Measurements from ENCODE around the gene SMCO3.
A peak's percentile ranks its signal among the peaks of the same experiment; 100 is the strongest.

Gene SMCO3

GRCh38 chr12:14814014-14814413 lies at the start of gene SMCO3:
TSS of gene SMCO3 (minus strand) at chr12:14814182. CDS start at chr12:14806680, 7,502 bp downstream.
- no peak for DNase-seq

GRCh38 chr12:14860490-14860889 lies 46.5 kb upstream of the SMCO3 start:
- DNase-seq: no peak

DNA sequence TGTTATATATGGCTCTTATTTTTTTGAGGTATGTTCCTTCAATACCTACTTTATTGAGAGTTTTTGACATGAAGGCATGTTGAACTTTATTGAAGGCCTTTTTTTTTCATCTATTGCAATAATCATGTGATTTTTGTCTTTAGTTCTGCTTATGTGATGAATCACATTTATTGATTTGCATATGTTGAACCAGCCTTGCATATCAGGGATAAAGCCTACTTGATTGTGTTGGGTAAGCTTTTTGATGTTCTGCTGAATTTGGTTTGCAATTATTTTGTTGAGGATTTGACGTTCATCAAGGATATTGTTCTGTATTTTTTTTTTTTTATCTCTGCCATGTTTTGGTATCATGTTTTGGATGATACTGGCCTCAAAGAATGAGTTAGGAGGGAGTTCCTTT lies 44.5 kb upstream of the SMCO3 start:
- no peak for DNase-seq

DNA sequence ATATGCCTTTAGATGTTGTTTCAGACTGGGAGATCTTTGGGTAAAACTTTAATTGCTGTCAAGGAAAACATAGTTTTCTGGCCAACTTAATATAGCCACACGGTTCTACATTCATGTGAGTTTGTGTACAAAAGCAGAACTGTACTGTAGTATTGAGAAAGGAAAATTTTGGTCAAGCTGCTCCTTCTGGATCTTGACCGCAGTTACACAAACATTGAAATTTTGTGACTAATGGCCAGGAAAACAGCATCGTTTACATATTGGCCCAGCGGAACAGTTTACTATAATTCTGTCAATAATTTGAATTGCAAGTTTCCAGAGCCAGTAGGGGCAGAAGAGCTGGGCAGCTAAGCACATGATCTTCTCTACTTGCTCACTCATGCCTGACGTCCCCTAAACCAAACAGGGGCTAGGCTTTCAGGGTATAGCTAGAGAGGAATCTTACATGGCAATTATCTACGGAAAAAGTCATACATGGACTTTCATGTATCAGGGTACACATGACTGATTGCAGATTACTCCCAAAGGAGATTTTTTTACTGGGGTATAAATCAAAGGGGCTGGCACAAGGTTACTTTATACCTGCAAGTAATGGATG lies 40.7 kb upstream of the SMCO3 start:
- DNase-seq: no peak

- DNase-seq: no peak
These were observed 40.0 kb upstream of the SMCO3 start for GRCh38 chr12:14853961-14854360.

- no peak for DNase-seq
These were observed 38.9 kb upstream of the SMCO3 start for GRCh38 chr12:14852880-14853279.

- DNase-seq: no peak
These were observed 37.1 kb upstream of the SMCO3 start for GRCh38 chr12:14850929-14851663.

GRCh38 chr12:14849661-14850060 lies 35.7 kb upstream of the SMCO3 start:
- no peak for DNase-seq

GRCh38 chr12:14846876-14847580 lies 33.0 kb upstream of the SMCO3 start:
- DNase-seq: no peak

GRCh38 chr12:14846042-14846587 lies 32.1 kb upstream of the SMCO3 start:
- no peak for DNase-seq

GRCh38 chr12:14845350-14845750 lies 31.4 kb upstream of the SMCO3 start:
- peak; percentile 39 for DNase-seq

DNA sequence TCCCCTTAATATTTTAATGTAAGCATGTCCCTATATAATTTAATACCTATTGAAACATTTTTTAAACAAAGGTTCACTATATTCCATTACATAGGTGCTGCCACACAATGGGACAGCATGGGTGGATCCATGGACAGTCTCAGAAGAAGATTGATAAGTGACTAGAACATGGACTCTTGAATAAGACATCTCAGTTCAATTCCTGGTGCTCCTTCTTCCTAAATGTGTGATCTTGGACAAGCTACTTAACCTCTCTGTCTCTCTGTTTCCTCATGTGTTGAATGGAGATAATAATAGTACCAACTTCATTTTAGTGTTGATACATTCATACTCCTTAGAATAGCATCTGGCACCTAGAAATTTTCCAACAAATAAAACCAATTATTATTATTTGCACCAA lies 30.4 kb upstream of the SMCO3 start:
- DNase-seq: no peak

- DNase-seq: no peak
These were observed 29.5 kb upstream of the SMCO3 start, which contains the start of gene ART4 for GRCh38 chr12:14843425-14843887. TSS of gene ART4 (minus strand) at chr12:14843526. CDS start at chr12:14843113, 413 bp downstream.

DNA sequence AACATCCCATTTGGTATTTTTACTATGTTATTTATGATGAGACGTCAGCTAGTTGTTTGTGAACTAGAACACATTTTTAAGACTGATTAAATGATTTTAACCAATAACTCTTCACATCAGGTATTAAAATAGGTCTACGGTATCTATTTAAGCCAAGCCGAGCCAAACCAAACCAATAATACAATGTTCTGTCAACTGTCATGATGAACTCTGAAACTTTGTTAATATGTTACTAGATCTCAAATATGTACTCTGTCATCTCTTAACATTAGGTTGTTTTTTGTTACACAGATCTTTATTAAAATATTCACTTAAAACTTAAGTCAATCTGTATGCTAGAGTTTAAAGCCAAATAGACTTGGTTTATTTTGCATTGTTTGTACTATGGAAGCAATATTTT lies 28.3 kb upstream of the SMCO3 start:
- DNase-seq: no peak

GRCh38 chr12:14841761-14842160 lies 27.8 kb upstream of the SMCO3 start:
- DNase-seq: no peak

DNA sequence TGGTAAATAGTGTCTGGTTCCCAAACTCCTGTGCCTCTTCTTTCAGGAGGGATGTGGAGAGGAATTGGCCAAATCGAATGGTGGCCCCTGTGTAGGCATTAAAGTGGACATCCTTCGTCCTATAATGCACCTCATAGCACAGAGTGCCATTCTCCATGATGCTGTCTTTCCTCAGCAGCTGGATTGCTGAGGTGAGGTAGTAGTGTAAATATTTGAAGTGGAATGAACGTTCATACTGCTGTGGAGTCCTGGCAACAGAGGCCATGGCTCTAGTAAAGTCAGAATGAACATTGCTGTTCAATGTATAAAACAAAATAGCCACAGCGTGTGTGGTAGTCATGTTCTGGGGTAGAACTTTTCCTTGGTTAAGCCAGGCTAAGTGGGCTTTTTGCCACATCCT lies 26.6 kb upstream of the SMCO3 start:
- no peak for DNase-seq

- no peak for DNase-seq
These were observed 25.3 kb upstream of the SMCO3 start for GRCh38 chr12:14839262-14839661.

GRCh38 chr12:14836336-14837210 lies 22.6 kb upstream of the SMCO3 start:
- DNase-seq: no peak

GRCh38 chr12:14834509-14834908 lies 20.5 kb upstream of the SMCO3 start:
- no peak for DNase-seq

- no peak for DNase-seq
These were observed 20.0 kb upstream of the SMCO3 start for GRCh38 chr12:14833952-14834351.

GRCh38 chr12:14833336-14833735 lies 19.4 kb upstream of the SMCO3 start:
- no peak for DNase-seq

- no peak for DNase-seq
These were observed 14.9 kb upstream of the SMCO3 start for GRCh38 chr12:14828892-14829291.

DNA sequence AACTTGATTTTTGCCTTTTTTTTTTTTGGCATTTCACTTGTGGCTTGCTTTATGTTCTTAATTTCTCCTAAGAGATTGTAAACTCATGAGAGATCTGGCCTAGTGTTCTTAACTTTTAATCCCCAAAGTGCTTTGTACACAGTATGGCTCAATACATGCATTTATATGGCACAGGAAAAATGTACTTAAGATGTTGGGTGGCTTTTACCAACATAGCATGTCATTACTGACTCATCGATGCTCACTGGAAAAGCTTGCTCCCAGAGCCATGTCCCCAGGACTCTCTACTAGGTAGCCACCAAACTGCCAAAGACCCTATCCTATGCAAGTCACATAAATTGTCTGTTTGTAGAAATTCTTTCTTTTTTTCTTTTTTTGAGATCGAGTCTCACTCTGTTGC lies 13.1 kb upstream of the SMCO3 start:
- DNase-seq: no peak

Data from activated naive CD4-positive, alpha-beta T cell treated with anti-CD3 and anti-CD28 coated beads, Interleukin-2, amount 50 U/mL, for 16 hours (primary cell).